Kidney epithelial cell (primary cell): ENCODE results near the gene HRH2. TPM values are rescaled to one million over a fixed set of nuclear protein-coding genes. Genes with fewer than 3 reads are reported as not detected.
A peak's percentile ranks its signal among the peaks of the same experiment; 100 is the strongest.

Experiments used
- DNase-seq: peaks from one replicate; pipeline ENCODE4 v3.0.0-alpha.2; 2010; ENCODE audit warnings: low read depth
- H3K27me3 ChIP-seq: 2 replicates; pipeline ENCODE4 v1.6.0; 2011; ENCODE audit warnings: low read length; ENCODE audit not compliant: control insufficient read depth, insufficient read depth
- H3K36me3 ChIP-seq: 2 replicates; pipeline ENCODE4 v1.5.1; 2011; ENCODE audit warnings: low read length; ENCODE audit not compliant: control insufficient read depth, insufficient read depth
- H3K4me3 ChIP-seq: 2 replicates; pipeline ENCODE4 v1.5.1; 2011; ENCODE audit warnings: low read depth, mild to moderate bottlenecking, control low read depth, low read length
- CTCF ChIP-seq: IDR thresholded peaks from 2 replicates; pipeline ENCODE4 v1.5.1; 2011; ENCODE audit warnings: mild to moderate bottlenecking, moderate library complexity, low read length, control low read depth, inconsistent platforms; ENCODE audit not compliant: insufficient read depth, poor library complexity, severe bottlenecking
- total RNA-seq: library from RNA; depleted of rRNA; stranded (reverse); fragments of >200 nt; gene quantifications from 2 replicates; pipeline ENCODE4 v1.2.3, GENCODE V29; 2015

HRH2 gene
- total RNA-seq: 1.1 and 2.7 TPM in 2 replicates

- H3K27me3 ChIP-seq: peaks cover 28% of the 10 kb centered on the region
- TF ChIP-seq CTCF: no peak
- H3K36me3 ChIP-seq: no peaks in the 10 kb centered on the region
- no peak for DNase-seq
- H3K4me3 ChIP-seq: peak within 1 kb of the TSS; percentile 13
These were observed at the start of gene HRH2 for GRCh38 chr5:175657593-175658271. HRH2 (plus strand) TSS chr5:175658071; CDS start chr5:175683234, 25,163 bp downstream.

GRCh38 chr5:175609526-175609925, 48.3 kb upstream of the HRH2 start:
- H3K36me3 ChIP-seq: no peaks in the 10 kb centered on the region
- no peak for DNase-seq
- no peaks in the 10 kb centered on the region for H3K27me3 ChIP-seq
- no peak overlapping the region for H3K4me3 ChIP-seq
- no peak for TF ChIP-seq CTCF

- H3K27me3 ChIP-seq: no peaks in the 10 kb centered on the region
- no peaks in the 10 kb centered on the region for H3K36me3 ChIP-seq
- no peak for TF ChIP-seq CTCF
- no peak for DNase-seq
- H3K4me3 ChIP-seq: no peak overlapping the region
These were observed 47.5 kb upstream of the HRH2 start for GRCh38 chr5:175610381-175610780.

- no peak for DNase-seq
- no peaks in the 10 kb centered on the region for H3K27me3 ChIP-seq
- no peak overlapping the region for H3K4me3 ChIP-seq
- no peak for TF ChIP-seq CTCF
- H3K36me3 ChIP-seq: no peaks in the 10 kb centered on the region
These were observed 47.0 kb upstream of the HRH2 start for GRCh38 chr5:175610898-175611297.

GRCh38 chr5:175614223-175614815, 43.6 kb upstream of the HRH2 start:
- Histone ChIP-seq H3K36me3 (no peaks in the 10 kb centered on the region), H3K27me3 (no peaks in the 10 kb centered on the region), H3K4me3 (no peak overlapping the region)
- TF ChIP-seq CTCF: no peak
- no peak for DNase-seq

GRCh38 chr5:175614861-175615260, 43.0 kb upstream of the HRH2 start:
- no peaks in the 10 kb centered on the region for H3K36me3 ChIP-seq
- no peak for TF ChIP-seq CTCF
- H3K4me3 ChIP-seq: no peak overlapping the region
- H3K27me3 ChIP-seq: no peaks in the 10 kb centered on the region
- DNase-seq: no peak
